Measurements from ENCODE around the gene FBXW11. TPM values are rescaled to one million over a fixed set of nuclear protein-coding genes. Genes with fewer than 3 reads are reported as not detected.

FBXW11 gene
- total RNA-seq, 2 donors from 2014 or later, result 25.9 to 35.5 TPM

- Histone ChIP-seq H3K9ac (ENCODE audit: low read depth in 2 of 2, low read length in 2 of 2) (no peak overlapping the region), H3K27me3 (no peaks in the 10 kb centered on the region), H3K4me1 (no peaks in the 10 kb centered on the region), H3K4me3 (no peak overlapping the region), H3K9me3 (no peaks in the 10 kb centered on the region), H3K27ac (no peak overlapping the region), H3K36me3 (no peaks in the 10 kb centered on the region)
- intact Hi-C loops (cut with DNase I), result no loop called here
- DNase-seq, result no peak
- TF ChIP-seq, protein P1, sequence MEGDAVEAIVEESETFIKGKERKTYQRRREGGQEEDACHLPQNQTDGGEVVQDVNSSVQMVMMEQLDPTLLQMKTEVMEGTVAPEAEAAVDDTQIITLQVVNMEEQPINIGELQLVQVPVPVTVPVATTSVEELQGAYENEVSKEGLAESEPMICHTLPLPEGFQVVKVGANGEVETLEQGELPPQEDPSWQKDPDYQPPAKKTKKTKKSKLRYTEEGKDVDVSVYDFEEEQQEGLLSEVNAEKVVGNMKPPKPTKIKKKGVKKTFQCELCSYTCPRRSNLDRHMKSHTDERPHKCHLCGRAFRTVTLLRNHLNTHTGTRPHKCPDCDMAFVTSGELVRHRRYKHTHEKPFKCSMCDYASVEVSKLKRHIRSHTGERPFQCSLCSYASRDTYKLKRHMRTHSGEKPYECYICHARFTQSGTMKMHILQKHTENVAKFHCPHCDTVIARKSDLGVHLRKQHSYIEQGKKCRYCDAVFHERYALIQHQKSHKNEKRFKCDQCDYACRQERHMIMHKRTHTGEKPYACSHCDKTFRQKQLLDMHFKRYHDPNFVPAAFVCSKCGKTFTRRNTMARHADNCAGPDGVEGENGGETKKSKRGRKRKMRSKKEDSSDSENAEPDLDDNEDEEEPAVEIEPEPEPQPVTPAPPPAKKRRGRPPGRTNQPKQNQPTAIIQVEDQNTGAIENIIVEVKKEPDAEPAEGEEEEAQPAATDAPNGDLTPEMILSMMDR (IDR thresholded peaks at IDR 0.05), result no peak
Measured at GRCh38 chr5:172015346-172015745, 8.9 kb upstream of the FBXW11 start.

GRCh38 chr5:172010278-172010677 is 3.8 kb upstream of the FBXW11 start:
- Histone ChIP-seq H3K9ac (ENCODE audit: low read depth in 2 of 2, low read length in 2 of 2) (no peak overlapping the region), H3K4me1 (peaks cover 5% of the 10 kb centered on the region), H3K27ac (no peak overlapping the region), H3K4me3 (no peak overlapping the region), H3K9me3 (no peaks in the 10 kb centered on the region), H3K36me3 (no peaks in the 10 kb centered on the region), H3K27me3 (no peaks in the 10 kb centered on the region)
- no peak for DNase-seq
- intact Hi-C loops (cut with DNase I), result no loop called here
- TF ChIP-seq, protein P1 (IDR thresholded peaks at IDR 0.05), result no peak

DNA sequence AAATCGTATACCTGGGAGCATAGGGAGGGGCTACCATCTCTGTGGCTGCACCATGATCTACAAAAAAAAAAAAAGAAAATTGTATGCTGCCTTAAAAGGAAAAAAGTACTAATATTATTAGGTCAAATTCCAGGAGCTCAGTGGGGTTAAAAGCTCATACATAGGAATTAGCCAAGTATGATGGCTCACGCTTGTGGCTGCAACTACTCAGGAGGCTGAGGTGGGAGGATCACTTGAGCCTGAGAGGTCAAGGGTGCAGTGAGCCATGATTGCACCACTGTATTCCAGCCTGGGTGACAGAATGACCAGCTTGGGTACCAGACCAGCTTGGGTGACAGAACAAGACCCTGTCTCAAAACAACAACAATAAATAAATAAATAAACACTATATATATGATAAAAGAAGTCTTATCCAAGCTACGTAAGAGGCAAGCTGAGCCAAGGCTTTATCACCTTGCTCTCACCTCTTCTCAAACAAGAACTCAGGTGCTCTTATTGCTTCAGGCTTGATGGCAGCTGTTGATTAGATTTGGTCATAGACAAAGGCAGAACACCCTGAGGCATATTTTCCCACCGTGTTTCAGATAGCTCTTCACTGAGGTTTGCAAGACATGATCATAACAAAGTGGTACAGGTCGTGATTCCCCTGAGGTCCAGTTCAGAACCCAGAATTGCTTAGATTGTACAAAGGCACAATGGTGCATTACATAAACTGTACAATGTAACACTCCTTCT is 3.3 kb upstream of the FBXW11 start:
- H3K4me3 ChIP-seq, result no peak overlapping the region
- no peak for DNase-seq
- H3K4me1 ChIP-seq, result peaks cover 5% of the 10 kb centered on the region
- H3K9me3 ChIP-seq, result no peaks in the 10 kb centered on the region
- no peak overlapping the region for H3K9ac ChIP-seq (ENCODE audit: low read depth in 2 of 2, low read length in 2 of 2)
- intact Hi-C loops (cut with DNase I), result no loop called here
- TF ChIP-seq, protein P1 (IDR thresholded peaks at IDR 0.05), result no peak
- H3K27me3 ChIP-seq, result no peaks in the 10 kb centered on the region
- H3K36me3 ChIP-seq, result no peaks in the 10 kb centered on the region
- no peak overlapping the region for H3K27ac ChIP-seq

DNA sequence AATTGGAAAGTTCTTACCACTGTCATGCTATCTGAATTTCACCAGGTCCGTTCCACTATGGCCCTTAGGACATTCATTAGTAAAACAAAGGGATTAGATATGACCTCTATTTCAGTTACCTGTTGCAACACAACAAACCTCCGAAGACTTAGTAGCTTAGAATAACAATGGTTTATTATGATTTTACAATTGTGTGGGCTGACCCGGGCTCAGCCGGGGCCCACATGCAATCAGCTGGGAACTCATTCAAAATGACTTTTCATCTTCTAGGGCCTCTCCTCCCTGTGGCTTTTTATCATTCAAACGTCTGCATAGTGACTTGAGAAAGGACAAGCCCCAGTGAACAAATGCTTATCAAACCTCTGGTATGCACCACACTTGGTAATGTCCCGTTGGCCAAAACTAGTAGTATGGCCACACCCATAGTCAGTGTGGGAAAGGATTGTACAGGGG is 2.3 kb upstream of the FBXW11 start:
- intact Hi-C loops (cut with DNase I), result no loop called here

DNA sequence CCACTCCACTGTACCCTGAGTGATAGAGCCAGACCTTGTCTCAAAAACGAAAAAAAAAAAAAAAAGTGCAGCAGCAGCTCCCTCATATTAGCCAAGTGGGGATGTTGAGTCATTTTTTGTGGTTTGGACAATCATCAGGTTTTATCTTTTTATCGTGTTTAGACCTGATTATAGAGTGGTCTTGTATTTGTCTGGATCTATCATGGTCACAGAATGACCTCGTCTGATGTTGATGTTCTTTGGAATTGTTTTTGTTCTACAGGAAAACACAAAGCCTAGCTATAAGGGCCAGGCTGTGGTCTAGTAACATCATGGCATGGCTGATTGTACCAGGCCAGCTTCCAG is 1.6 kb upstream of the FBXW11 start:
- Histone ChIP-seq H3K27ac (no peak overlapping the region), H3K4me3 (no peak overlapping the region), H3K36me3 (no peaks in the 10 kb centered on the region), H3K9me3 (no peaks in the 10 kb centered on the region), H3K9ac (ENCODE audit: low read depth in 2 of 2, low read length in 2 of 2) (no peak overlapping the region), H3K27me3 (no peaks in the 10 kb centered on the region), H3K4me1 (peaks cover 18% of the 10 kb centered on the region)
- DNase-seq, result no peak
- intact Hi-C loops (cut with DNase I), result no loop called here
- TF ChIP-seq, protein P1 (IDR thresholded peaks at IDR 0.05), result no peak

More for the DNA sequence above, 2.3 kb upstream of the FBXW11 start:
- no peak for DNase-seq
- no peaks in the 10 kb centered on the region for H3K36me3 ChIP-seq
- no peaks in the 10 kb centered on the region for H3K9me3 ChIP-seq
- H3K4me3 ChIP-seq, result no peak overlapping the region
- no peak overlapping the region for H3K27ac ChIP-seq
- TF ChIP-seq, protein P1 (IDR thresholded peaks at IDR 0.05), result no peak
- no peak overlapping the region for H3K9ac ChIP-seq (ENCODE audit: low read depth in 2 of 2, low read length in 2 of 2)
- no peaks in the 10 kb centered on the region for H3K27me3 ChIP-seq
- peaks cover 11% of the 10 kb centered on the region for H3K4me1 ChIP-seq

All from colonic mucosa (tissue), 4 donors.